Fibroblast of mammary gland (primary cell): ENCODE data around the gene PRKG1.
"Not testable (repeated sequence)": the region's sequence is repeated elsewhere in the genome, so short reads cannot be mapped to it uniquely, and the experiment has no call there.

Source experiments
- DNase-seq: peaks from one replicate; pipeline ENCODE4 v3.0.0-alpha.2; 2010; ENCODE audit warnings: low read depth
- H3K4me3 ChIP-seq: 2 replicates; pipeline ENCODE4 v1.5.1; 2011; ENCODE audit warnings: low read depth, mild to moderate bottlenecking, low read length, moderate library complexity; ENCODE audit not compliant: control insufficient read depth
- CTCF ChIP-seq: conservative IDR thresholded peaks from 2 replicates; pipeline ENCODE4 v1.5.1; 2011; ENCODE audit warnings: low read depth, low read length, inconsistent platforms; ENCODE audit not compliant: control insufficient read depth, insufficient read depth

PRKG1 gene

GRCh38 chr10:52221923-52222322 is 1147.6 kb downstream of the PRKG1 start:
- DNase-seq = no peak
- no peak for TF ChIP-seq CTCF
- no peak overlapping the region for H3K4me3 ChIP-seq

GRCh38 chr10:52226197-52226847 is 1152.0 kb downstream of the PRKG1 start:
- H3K4me3 ChIP-seq = no peak overlapping the region
- no peak for TF ChIP-seq CTCF
- peak; percentile 75 for DNase-seq

- DNase-seq = no peak
- H3K4me3 ChIP-seq = no peak overlapping the region
- no peak for TF ChIP-seq CTCF
Observed at GRCh38 chr10:52228556-52228955, 1154.3 kb downstream of the PRKG1 start.

- H3K4me3 ChIP-seq = no peak overlapping the region
- no peak for TF ChIP-seq CTCF
- peak; percentile 83 for DNase-seq
Observed at GRCh38 chr10:52229291-52229931, 1155.1 kb downstream of the PRKG1 start.

- no peak for TF ChIP-seq CTCF
- no peak overlapping the region for H3K4me3 ChIP-seq
- no peak for DNase-seq
Observed at GRCh38 chr10:52232561-52233350, 1158.5 kb downstream of the PRKG1 start.

- not testable (repeated sequence) for DNase-seq, H3K4me3 ChIP-seq
Observed at GRCh38 chr10:52233351-52233991, 1159.2 kb downstream of the PRKG1 start.
